Prostate gland (tissue), 2 donors: ENCODE measurements around the gene ROBO1.

Experiments
- CTCF ChIP-seq, 4 experiments: fragments of 200-600 bp in 2 of 4; fragments of 450-650 bp in 2 of 4; sonication (generic) in 2 of 4; IDR thresholded peaks; 1 replicate in 3 of 4; 2 replicates in 1 of 4; pipeline ENCODE4 v1.5.1; 2016 to 2019; ENCODE audit warnings: antibody characterized with exemption in 4 of 4, mild to moderate bottlenecking in 2 of 4, moderate library complexity in 2 of 4
- POLR2A ChIP-seq: fragments of 450-650 bp; IDR thresholded peaks from one replicate; pipeline ENCODE4 v1.6.1; 2016; ENCODE audit warnings: antibody characterized with exemption, mild to moderate bottlenecking

GRCh38 chr3:79396595-79396994, 371.2 kb downstream of the ROBO1 start:
- no peak for TF ChIP-seq POLR2A
- TF ChIP-seq CTCF (IDR thresholded peaks at IDR 0.05) = no peak
